Endothelial cell of umbilical vein (primary cell): Measurements from ENCODE around the gene CNNM4.

Experiments used
- CTCF ChIP-seq, 2 donors: IDR thresholded peaks; 1 replicate in 1 of 2; 2 replicates in 1 of 2; pipeline ENCODE4 v1.5.1; 2011; ENCODE audit warnings: low read length in 2 of 2, mild to moderate bottlenecking in 2 of 2, moderate library complexity in 2 of 2, control low read depth in 1 of 2, inconsistent platforms in 1 of 2, low read depth in 1 of 2; ENCODE audit not compliant: insufficient read depth in 1 of 2; ENCODE audit errors: extremely low read depth in 1 of 2
- POLR2A ChIP-seq: IDR thresholded peaks from 2 replicates; pipeline ENCODE4 v1.6.1; 2012; ENCODE audit warnings: low read depth, mild to moderate bottlenecking, control low read depth, low read length
- POLR2AphosphoS5 ChIP-seq: IDR thresholded peaks from 2 replicates; pipeline ENCODE4 v1.6.1; 2012; ENCODE audit warnings: low read depth, mild to moderate bottlenecking, control low read depth, low read length, moderate library complexity; ENCODE audit not compliant: insufficient read depth

DNA sequence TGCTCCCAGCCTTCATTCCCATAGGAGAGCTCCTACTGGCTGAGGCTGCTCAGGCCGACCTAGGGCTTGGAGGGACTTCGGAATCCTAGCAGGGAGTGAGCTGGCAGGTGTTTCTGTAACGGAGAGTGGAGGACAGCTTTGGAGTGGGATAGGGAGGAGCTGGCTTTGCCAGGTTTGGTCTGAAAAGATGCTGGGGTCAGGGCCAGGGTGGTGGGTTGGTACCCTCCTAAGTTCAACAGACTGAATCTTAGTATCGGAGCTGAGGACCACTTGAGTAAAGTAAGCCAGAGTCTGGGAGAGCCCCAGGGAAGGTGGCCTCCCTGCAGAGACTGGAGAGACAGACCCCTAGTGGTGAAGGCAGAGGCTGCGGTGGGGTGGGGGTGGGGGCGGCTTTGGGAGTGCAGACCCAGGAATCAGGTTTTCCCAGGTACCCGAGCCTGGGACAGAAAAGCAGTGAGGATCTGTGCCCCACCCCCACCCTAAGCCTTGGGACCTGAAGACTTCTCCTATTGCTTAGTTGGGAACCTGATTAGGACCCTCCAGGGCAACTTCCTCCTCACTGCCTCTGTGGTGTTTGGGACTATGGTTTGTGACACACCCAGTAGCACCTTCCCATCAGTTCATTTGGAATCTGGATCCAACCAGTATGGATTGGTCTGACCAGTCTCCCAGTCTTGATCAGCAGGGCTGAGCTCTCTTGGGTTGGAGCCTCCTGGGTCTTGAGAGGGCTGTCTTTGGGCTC lies 3.0 kb downstream of the CNNM4 start:
- no peak for TF ChIP-seq POLR2A
- TF ChIP-seq CTCF (IDR thresholded peaks at IDR 0.05; ENCODE audit: extremely low read depth in 1 of 2, insufficient read depth in 1 of 2, low read depth in 1 of 2, low read length in 2 of 2) = peak; percentile 28 to 74
- TF ChIP-seq POLR2AphosphoS5 = no peak
